ENCODE measurements around the gene GRN. TPM values are rescaled to one million over a fixed set of nuclear protein-coding genes. Genes with fewer than 3 reads are reported as not detected.

The GRN gene
- total and polyA plus RNA-seq, 2 donors (not counting 3 experiments of a cell fraction or from before 2014, with no cell fraction given), result 343 to 1,034 TPM

DNA sequence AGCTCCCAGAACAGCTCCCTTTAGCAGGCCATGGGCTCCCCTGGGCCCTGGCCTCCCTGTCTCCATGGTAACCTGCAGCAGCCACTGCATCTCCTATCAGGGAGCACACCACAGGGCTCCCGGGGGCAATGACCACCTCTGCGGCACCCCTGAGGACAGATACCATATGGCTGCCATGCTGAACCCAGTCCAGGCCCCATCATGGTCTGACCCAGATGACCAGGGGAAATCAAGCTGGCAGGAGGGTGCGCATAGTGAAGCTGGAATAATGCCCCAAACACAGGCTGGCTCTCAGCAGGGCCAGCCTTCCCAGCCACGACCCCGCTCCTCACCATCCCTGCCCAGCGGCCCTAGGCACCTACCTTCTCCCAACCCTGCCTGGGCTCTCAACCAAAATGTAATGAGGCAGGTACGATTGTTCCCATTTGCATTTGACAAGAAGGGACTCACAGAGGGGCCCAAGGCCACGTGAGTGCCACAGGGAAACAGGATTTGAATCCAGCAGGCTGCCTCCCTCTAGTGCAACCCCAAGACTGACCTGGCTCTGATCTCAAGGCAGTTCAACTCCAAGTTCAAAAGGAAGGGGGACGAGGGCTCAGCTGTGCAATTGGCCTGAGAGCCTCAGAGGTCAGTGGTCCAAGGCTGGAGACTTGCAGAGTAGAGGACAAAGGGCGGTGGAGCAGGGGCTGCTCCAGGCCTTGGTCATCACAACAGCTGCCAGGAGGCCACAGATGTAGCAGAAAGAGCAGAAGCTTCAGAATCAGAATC lies 34.3 kb upstream of the GRN start:
- DNase-seq (ENCODE audit: low read depth, low spot score) (no peak), FAIRE-seq (no peak)
- Histone ChIP-seq H3K9ac (replicated peaks; ENCODE audit: extremely low read depth, insufficient read depth, low read length) (no peak overlapping the region), H3K4me3 (replicated peaks in 1 of 3; ENCODE audit: insufficient read depth in 1 of 3, low read depth in 1 of 3, low read length in 3 of 3) (no peak overlapping the region), H2AFZ (ENCODE audit: low read depth, low read length) (no peak overlapping the region), H3K36me3 (ENCODE audit: control insufficient read depth in 2 of 2, extremely low read depth in 1 of 2, insufficient read depth in 2 of 2, low read length in 2 of 2) (no peaks in the 10 kb centered on the region), H3K27me3 (ENCODE audit: control insufficient read depth in 2 of 2, insufficient read depth in 2 of 2, low read length in 2 of 2) (peaks cover 31 to 36% of the 10 kb centered on the region in 2 experiments), H3K9me1 (replicated peaks; ENCODE audit: control insufficient read depth, extremely low read depth, insufficient read depth, low read length) (no peaks in the 10 kb centered on the region), H3K79me2 (ENCODE audit: control insufficient read depth, insufficient read depth, low read length) (no peaks in the 10 kb centered on the region), H3K4me1 (ENCODE audit: control insufficient read depth, extremely low read depth, insufficient read depth, low read length) (no peaks in the 10 kb centered on the region), H3K9me3 (replicated peaks; ENCODE audit: control insufficient read depth, insufficient read depth, low read length) (no peaks in the 10 kb centered on the region), H3K27ac (ENCODE audit: insufficient read depth, low read depth, low read length) (no peak overlapping the region), H3K4me2 (ENCODE audit: insufficient read depth, low read length) (no peak overlapping the region), H4K20me1 (replicated peaks; ENCODE audit: control insufficient read depth, extremely low read depth, insufficient read depth, low read length) (no peaks in the 10 kb centered on the region)
- CTCF ChIA-PET, result interaction anchor here (0.6 to 1.7 kb wide), 6 partner anchors 10 to 100 kb away, joined by 3 to 6 read pairs (median 3); no protein-coding TSS in a partner anchor
- intact Hi-C loops (cut with micrococcal nuclease) (no loop called here), dilution Hi-C loops (cut with MboI; ENCODE audit: extremely low pct_ligation_motif_present, low sequenced_read_pairs) (no loop called here)
- no TSS peak for BruUV-seq (replicated peaks)
- TF ChIP-seq, protein P1, sequence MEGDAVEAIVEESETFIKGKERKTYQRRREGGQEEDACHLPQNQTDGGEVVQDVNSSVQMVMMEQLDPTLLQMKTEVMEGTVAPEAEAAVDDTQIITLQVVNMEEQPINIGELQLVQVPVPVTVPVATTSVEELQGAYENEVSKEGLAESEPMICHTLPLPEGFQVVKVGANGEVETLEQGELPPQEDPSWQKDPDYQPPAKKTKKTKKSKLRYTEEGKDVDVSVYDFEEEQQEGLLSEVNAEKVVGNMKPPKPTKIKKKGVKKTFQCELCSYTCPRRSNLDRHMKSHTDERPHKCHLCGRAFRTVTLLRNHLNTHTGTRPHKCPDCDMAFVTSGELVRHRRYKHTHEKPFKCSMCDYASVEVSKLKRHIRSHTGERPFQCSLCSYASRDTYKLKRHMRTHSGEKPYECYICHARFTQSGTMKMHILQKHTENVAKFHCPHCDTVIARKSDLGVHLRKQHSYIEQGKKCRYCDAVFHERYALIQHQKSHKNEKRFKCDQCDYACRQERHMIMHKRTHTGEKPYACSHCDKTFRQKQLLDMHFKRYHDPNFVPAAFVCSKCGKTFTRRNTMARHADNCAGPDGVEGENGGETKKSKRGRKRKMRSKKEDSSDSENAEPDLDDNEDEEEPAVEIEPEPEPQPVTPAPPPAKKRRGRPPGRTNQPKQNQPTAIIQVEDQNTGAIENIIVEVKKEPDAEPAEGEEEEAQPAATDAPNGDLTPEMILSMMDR (IDR thresholded peaks at IDR 0.05; ENCODE audit: extremely low read depth in 1 of 2, insufficient read depth in 1 of 2, low read depth in 1 of 2, low read length in 2 of 2), result no peak
- no peak for TF ChIP-seq FOS (IDR thresholded peaks at IDR 0.05; ENCODE audit: borderline replicate concordance, insufficient read depth, low read length)
- no peak for TF ChIP-seq JUN (IDR thresholded peaks at IDR 0.05; ENCODE audit: borderline replicate concordance, insufficient read depth, insufficient read length, low read depth)
- no peak for TF ChIP-seq MYC (IDR thresholded peaks at IDR 0.05; ENCODE audit: low read depth, low read length)
- TF ChIP-seq, protein P2, sequence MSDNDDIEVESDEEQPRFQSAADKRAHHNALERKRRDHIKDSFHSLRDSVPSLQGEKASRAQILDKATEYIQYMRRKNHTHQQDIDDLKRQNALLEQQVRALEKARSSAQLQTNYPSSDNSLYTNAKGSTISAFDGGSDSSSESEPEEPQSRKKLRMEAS (IDR thresholded peaks at IDR 0.05; ENCODE audit: insufficient read depth, insufficient read length), result no peak
- no peak for TF ChIP-seq POLR2AphosphoS5 (IDR thresholded peaks at IDR 0.05; ENCODE audit: insufficient read depth, low read depth, low read length)
- TF ChIP-seq EZH2 (IDR thresholded peaks at IDR 0.05; ENCODE audit: borderline replicate concordance, low read depth, low read length, severe bottlenecking), result no peak
- TF ChIP-seq POLR2A (IDR thresholded peaks at IDR 0.05; ENCODE audit: low read depth, low read length), result no peak
- TF ChIP-seq GATA2 (IDR thresholded peaks at IDR 0.05; ENCODE audit: insufficient read depth, insufficient read length, low read depth, low read length), result no peak
- POLR2A ChIA-PET, result no interaction called here

Data from endothelial cell of umbilical vein (primary cell).